ENCODE measurements around the gene SLC38A2.

The SLC38A2 gene

DNA sequence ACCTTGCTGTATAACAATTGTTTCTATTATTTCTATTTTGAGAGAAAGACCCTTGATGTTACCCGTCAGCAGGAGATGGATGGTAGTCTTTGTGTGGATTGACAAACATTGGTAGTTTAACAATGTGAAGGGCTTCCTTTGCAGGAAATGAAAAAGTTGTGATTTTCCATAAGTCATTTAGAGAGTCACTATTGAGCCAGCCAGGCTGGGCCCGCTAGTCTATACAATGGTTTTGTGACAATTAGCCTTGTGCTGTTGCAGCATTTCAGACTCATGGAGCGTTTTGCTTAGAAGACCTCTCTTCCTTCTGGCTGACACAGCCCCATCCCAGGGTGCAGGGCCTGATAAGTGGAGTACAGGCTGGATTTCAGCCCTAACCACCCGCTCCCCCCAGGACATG, 18.3 kb upstream of the SLC38A2 start:
- DNase-seq = no peak

- DNase-seq = no peak
Measured at GRCh38 chr12:46390304-46390703, 17.7 kb upstream of the SLC38A2 start.

DNA sequence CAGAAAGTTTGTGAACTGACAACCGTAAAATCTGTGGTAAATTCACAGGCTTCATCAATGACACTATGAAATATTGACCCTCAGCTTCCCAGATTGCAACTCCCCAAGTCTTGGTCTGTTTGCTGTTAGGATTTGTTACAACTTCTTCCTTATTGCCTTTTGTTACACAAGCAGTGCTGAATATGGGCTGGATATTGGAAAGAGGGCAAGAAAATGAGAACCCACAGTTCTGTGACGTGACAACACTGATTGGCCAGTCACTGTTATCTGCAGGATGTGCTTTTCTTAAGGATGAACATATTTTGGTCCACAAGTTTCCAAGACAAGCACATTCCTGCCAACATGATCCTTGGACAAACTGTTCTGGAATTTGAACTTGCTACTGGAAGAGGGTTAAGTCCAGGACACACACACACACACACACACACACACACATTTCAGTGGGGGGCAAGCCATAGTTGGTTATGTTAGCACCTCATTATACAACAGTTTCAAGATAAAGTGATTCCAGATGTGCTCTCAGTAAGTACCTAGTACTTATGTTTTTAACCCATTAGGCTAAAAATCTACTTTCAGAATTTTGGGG, 16.6 kb upstream of the SLC38A2 start:
- DNase-seq = no peak

DNA sequence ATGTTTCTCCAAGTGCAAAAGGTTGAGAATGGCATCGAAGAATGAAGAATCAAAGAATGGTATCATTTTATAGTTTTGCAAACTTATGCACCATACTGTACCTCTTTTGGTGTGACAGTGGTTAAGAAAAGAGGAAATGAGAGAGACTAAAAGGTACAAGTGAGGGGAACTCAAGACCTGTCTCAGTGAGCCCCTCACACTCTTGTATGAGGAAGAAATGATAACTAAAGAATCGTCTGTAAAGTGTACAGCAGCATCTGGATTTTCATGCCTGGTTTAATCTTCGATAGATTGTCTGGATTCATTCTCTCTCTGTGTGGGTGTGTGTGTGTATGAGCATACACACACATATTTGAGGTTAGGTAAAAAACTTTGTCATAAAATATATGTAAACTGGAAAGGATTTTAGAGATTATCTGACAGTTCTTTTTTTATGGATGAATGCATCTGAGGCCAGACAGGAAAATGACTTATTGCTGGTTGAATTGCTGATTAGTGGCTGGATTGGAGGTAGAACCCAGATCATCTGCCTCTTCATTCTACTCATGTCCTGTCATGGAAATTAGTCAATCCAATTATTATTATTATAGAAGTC, 16.0 kb upstream of the SLC38A2 start:
- DNase-seq = no peak

DNA sequence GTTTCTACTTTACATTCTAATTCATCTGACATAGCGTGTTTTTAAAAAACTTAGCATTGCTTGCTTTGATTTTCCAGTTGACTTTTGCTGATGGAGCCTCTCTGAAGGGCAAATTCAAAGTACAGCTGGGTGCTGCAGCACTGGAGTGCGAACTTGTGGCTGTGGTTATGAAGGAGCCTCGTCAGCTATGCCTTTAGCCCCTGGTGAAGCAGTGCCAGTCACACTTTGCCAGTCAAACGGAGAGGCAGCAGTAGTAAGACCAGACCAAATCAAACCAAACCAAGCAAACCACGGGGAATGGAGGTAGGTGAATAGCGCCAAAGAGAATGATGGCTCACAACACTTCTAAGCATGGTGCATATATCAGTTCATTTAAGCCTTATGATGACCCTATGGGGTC, 15.1 kb upstream of the SLC38A2 start:
- no peak for DNase-seq

- DNase-seq = peak; percentile 17
Measured at GRCh38 chr12:46386877-46387629, 14.5 kb upstream of the SLC38A2 start.

- no peak for DNase-seq
Measured at GRCh38 chr12:46386360-46386867, 13.8 kb upstream of the SLC38A2 start.

DNA sequence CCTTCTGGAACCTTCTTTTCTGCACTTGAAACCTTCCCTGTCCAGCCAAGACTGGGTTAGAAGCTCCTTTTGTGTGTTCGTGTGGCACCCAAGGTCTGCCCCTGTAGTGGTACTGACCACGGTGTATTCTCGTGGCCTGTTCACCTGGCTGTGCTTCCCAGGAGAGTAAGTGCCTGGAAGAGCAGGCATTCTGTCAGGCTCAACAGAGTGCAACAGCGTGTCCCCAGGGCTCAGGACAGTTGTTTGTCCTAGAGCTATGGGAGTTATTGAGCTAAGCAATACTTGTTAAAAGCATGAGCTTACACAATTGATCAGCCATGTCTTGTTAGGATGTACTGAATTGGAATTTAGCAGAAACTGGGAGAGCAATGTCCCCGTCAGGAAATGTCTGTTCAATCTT, 12.9 kb upstream of the SLC38A2 start:
- no peak for DNase-seq

DNA sequence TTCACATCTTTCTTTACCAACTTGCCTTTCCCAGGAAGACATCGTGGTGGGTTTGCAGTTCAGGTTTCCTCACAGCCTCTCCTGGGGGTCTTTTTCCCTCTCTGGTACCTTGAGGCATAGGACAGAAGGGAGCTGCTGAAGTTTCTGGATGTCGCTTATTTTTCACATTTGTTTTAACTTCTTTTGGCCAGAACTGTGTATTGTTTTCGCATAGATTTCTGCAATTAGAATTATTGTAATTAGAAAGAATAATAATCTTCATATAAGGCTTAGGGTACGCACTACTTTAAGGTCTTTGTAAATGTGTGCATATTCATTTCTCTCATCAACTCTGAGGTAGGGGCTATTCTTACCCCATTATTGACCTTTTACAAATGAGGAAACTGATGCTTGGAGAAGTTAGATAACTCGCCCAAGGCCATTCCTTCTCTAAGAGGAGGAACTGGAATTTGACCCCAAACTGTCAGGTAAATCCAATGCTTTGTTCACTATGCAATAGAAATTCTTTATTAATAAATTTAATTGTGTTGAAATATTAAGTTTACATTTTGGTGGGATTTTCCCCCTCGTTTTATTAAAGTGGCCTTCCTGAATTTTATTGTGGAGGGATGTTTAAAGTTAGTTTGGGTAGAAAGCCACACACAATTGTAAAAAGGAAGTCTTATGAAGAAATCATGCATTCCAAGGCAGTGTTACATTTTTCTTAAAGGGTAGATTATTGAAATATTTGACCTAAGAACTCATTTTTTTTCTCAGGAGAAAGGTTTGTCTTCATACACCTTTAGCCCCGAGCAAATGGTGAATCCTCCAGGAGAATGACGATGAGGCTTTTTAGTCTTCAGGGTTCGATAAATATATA, 12.1 kb upstream of the SLC38A2 start:
- no peak for DNase-seq

- peak; percentile 71 for DNase-seq
Measured at GRCh38 chr12:46383654-46384450, 11.3 kb upstream of the SLC38A2 start.

GRCh38 chr12:46382964-46383653, 10.5 kb upstream of the SLC38A2 start:
- DNase-seq = peak; percentile 95

GRCh38 chr12:46382408-46382963, 9.9 kb upstream of the SLC38A2 start:
- no peak for DNase-seq

DNA sequence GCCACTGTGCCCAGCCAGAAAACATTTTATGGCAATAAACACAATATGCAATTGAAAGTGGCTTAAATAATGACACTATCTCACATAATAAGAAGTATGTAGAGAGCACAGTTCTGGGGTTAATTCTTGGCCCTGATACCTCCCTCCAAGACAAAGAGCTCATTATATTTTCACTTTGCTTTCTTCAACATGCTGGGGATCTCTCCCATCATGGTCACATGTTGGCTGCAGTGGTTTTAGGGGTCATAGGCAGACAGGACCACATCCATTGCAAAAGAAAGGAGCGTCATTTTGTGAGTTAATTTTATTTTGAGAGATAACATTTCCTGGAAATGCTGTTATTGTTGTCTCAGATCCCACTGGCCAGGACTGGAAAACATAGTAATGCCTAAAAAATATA, 8.3 kb upstream of the SLC38A2 start:
- no peak for DNase-seq

- no peak for DNase-seq
Measured at GRCh38 chr12:46380022-46380796, 7.6 kb upstream of the SLC38A2 start.

GRCh38 chr12:46379352-46379751, 6.8 kb upstream of the SLC38A2 start:
- DNase-seq = no peak

- no peak for DNase-seq
Measured at GRCh38 chr12:46378530-46378929, 6.0 kb upstream of the SLC38A2 start.

GRCh38 chr12:46377678-46378077, 5.1 kb upstream of the SLC38A2 start:
- DNase-seq = no peak

DNA sequence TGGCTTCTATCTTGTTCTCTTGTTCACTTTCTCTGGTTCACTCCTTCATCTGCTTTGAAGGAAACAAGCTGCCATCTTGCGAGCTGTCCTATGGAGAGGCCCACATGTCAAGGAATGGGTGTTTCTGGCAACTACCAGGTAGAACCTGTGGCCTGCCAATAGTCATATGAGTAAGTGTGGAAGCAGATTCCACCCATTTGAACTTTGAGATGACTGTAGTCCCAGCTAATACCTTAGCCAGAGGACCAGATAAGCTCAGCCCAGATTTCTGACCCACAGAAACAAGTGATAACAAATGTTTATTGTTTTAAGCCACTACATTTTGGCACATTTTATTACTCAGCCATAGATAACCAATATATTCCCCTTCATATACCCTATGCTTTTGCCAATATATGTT, 4.0 kb upstream of the SLC38A2 start:
- no peak for DNase-seq

GRCh38 chr12:46374711-46375110, 2.1 kb upstream of the SLC38A2 start:
- DNase-seq = no peak

- DNase-seq = no peak
Measured at GRCh38 chr12:46374310-46374709, 1.7 kb upstream of the SLC38A2 start.
